GM21619 (cell line): ENCODE measurements around the gene CEPT1.
"Not testable (repeated sequence)": the region's sequence is repeated elsewhere in the genome, so short reads cannot be mapped to it uniquely, and the experiment has no call there.

Source experiments
- ATAC-seq: cut with Tn5 transposase; IDR thresholded peaks from one replicate; pipeline ENCODE4 v1.9.1; 2021; ENCODE audit not compliant: unreplicated experiment

Gene CEPT1

DNA sequence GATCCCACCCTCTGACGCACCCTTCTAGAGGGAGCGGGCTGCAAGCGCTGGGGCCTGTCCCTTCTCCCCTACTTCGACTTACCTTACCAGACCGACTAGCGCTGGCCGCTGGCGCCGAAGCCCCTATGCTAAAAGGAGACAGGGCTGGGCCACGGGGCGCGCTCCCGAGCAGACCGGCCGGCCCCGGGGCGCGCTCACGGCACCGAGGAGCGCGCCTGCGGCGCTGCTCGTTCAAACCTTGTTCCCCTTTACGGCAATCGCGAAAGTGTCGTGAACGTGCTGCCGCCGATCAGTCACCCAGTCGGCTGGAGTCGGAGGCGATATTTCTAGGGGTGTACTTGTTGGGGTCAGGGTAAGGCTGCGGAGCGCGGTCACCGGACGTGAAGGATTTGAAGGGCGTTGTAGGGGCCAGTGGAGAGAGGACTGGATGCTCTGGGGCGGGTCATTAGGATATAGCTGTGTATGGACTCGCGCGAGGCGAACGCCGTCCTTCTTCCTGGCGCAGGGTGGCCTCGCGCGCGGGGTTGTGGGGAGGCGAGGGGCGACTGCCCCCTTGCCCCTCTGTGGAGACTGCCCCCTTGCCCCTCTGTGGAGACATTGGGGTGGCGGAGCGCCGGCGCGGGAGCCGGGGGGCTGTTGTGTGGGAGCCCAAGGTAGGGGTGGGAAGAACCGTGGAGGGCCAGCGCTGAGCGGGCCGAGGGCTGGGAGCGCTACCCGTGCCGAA is at the start of gene CEPT1, which contains the start of gene DRAM2:
TSS of gene CEPT1 (plus strand) at position 268 of the 724 bp plus-strand sequence. CDS start 7,492 bp downstream, outside the sequence.
TSS of gene DRAM2 (minus strand) at position 138 of the 724 bp plus-strand sequence. CDS start 8,539 bp downstream, outside the sequence.
- ATAC-seq = peak; percentile 62

DNA sequence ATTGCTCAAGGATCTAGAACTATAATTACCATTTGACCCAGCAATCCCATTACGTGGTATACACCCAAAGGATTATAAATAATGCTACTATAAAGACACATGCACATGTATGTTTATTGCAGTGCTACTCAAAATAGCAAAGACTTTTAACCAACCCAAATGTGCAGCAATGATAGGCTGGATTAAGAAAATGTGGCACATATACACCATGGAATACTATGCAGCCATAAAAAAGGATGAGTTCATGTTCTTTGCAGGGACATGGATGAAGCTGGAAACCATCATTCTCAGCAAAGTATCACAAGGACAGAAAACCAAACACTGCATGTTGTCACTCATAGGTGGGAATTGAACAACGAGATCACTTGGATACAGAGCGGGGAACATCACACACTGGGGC is 44.6 kb upstream of the CEPT1 start:
- not testable (repeated sequence) for ATAC-seq

DNA sequence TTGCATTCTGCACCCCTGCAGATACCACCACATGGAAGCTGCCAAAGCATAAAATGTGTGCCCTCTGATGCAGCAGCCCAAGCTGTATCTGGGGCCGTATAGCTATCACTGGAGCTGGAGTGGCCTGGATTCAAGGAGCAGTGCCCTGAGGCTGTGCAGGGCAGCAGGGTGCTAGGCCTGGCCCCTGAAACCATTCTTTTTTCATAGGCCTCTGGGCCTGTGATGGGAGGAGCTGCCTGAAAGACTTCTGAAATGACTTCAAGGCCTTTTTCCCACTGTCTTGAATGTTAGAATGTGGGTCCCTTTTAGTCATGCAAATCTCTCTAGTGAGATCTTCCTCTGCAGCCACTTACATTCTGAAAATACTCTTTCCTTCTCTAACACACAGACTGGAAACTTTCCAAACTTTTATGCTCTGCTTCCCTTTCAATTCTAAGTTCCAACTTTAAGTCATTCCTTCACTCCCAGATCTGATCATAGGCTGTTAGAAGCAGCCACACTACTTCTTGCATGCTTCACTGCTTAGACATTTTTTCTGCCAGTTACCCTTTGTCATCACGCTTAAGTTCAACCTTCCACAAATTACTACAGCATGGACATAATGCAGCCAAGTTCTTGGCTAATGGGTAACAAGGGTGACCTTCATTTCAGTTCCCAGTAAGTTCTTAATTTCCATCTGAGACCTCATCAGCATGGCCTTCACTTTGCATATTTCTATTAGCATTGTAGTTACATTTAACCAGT is 42.5 kb upstream of the CEPT1 start:
- ATAC-seq = no peak

DNA sequence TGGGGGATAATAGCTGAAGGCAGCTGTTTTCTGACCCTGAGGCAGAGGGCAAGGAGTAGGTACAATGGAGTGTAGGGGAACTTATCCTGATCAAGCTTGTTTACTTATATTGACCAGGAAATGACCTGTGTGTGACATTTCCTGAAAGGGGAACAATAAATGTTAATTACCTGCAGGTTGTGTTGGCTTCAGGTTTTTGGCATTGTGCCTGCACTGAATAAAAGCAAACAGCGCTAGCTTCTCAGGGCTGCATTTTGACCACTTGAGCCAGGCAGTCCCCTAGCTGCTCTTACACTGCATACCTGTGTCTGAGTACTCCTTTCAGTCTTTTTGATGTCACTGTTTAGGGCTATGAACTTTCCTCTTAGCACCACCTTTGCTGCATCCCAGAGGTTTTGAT is 40.7 kb upstream of the CEPT1 start:
- no peak for ATAC-seq

DNA sequence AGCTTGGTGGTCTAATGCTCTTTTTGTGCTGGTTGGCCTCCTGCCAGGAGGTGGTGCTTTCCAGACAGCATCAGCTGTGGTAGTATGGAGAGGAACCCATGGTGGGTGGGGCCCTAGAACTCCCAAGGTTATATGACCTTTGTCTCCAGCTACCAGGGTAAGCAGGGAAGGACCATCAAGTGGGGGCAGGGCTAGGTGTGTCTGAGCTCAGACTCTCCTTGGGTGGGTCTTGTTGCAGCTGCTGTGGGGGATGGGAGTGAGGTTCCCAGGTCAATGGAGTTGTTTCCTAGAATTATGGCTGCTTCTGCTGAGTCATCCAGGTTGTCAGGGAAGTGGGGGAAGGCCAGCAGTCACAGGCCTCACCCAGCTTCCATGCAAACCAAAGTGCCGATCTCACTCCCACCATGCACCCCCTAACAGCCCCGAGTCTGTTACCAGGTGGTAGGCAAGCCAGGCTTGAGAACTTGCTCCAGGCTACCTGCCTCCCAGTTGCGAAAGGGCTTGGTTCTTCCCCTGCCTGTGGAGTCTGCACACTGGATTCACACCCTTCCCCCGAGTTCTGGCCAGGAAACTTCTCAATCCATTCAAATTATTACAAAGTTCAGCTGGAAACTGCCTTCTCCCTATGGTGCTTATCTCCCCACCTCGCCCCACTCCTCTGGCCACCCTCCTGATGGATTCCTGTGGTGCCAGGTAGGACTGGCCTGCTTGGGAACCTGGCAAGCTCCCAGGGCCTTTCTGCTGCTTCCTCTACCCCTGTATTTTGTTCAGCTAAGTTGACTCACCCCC is 38.0 kb upstream of the CEPT1 start:
- no peak for ATAC-seq

DNA sequence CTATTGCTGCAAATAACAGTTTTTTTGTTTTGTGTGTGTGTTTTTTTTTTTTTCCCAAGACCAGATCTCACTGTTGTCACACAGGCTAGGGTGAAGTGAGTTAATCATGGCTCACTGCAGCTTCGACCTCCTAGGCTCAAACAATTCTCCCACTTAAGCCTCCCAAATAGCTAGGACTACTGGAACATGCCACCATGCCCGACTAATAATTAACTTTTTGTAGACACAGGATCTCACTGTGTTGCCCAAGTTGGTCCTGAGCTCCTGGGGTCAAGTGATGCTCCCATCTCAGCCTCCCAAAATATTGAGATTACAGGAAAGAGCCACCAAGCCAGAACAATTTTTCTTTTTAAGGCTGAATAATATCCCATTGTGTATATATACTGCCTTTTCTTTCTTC is 35.0 kb upstream of the CEPT1 start:
- ATAC-seq = no peak

DNA sequence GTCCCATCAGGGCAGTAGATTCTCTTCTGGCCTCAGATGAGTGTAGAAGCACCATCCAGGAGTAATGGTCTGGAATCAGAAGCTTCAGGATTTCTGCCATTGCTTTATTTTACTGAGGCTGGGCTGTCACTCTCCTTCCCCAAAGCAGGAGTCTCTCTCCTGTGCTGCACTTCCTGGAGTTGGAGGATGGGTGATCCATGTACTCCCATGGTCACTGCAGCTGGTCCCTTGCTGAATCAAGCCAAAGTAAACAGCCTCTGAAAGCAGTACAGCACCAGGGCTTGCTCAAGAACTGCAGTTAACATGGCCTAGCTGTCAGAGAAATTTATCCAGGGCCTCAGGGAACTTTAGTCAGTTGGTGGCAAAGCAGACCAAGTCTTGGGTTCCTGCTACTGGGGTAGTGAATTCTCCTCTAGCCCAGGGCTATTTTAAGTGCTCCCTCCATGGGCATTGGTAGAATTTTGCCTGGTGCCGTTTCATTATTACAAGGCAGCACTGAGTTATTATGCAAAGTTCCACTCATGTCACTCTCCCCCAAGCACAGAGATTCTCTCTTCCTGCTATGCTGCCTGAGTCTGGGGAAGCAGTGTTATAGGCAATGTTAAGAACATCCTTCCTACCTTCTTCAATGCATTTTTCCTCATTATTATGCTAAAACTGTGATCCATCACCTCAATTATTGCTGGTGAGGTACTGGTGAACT is 29.7 kb upstream of the CEPT1 start:
- ATAC-seq = no peak

DNA sequence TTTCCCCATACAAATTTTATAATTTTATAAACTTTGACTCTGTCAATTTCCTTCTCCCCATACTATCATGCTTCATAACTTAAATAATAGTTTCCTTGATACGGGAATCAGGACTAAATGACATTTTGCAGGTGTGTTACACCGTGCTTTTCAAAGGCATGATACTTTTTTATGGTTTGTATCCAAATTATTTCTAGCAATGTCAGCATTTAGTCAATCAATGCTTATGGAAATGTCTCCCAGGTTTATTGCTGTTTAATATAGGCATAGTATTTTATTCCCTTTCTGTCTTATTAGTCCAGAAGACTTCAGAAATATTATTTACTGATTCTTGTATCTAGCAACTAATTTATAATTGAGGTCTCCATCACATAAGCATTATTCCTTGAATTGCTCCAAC is 23.5 kb upstream of the CEPT1 start:
- no peak for ATAC-seq

DNA sequence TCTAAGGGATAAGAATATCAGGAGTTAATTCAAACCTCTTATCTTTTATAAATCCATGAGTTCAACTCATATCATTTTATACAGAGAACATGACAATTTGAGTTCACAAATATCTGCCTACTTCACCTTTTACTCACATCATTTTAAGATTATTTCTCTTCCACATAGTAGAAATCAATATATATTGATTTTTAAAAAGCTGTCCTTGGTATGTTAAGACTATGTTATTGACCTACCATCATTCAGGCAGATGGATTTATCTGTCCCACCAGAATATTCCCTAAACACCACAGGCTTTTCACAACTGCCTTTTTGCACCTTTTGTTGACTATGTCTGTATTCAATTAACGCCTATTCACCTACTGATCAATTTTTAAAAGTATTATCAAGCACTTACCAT is 13.7 kb upstream of the CEPT1 start:
- ATAC-seq = no peak

DNA sequence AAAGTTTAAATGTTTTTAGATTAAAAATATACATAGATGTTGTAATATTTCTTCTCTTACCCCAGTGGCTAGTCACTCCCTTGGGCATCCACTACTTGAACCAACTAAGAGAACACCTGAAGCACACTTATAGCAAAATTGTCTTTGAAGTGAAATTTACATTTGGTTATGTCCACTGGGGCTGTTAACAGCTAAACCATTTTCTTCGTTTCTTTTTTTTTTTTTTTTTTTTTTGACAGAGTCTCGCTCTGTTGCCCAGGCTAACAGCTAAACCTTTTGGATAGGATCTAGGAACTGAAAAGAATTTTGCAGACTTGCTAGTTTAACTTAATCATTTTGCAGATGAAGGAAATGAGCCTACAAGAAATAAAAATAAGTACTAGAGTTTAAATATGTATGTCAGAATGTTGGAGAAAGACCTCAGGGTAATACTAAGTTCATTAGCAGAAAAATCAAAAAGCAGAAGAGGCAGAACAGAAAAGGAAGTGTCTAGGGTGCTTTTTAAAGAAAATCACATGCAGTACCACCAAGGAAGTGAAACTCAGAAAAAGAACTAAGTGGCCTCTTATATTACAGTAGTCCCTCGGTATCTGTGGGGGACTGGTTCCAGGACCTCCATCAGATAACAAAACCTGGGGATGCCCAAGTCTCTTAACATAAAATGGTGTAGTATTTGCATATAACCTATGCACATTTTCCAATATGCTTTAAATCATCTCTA is 11.9 kb upstream of the CEPT1 start:
- peak; percentile 89 for ATAC-seq

DNA sequence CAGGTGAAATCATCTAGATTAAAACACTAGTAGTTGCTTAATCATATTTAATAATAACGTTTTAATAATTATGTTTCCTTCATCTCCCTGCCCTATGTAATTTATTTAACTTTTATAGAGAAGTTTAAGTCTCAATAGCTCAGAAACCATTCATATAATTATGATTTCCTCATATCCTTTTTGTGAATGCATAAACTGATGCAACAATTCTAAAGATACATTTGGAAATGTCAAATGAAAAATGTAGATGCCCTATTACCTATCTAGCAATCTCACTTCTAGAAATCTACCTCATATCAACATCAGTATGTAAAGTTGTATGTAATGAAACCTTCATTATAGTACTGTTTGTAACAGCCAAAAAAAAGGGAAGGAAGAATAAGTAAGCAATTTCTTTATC is 10.6 kb upstream of the CEPT1 start:
- no peak for ATAC-seq

DNA sequence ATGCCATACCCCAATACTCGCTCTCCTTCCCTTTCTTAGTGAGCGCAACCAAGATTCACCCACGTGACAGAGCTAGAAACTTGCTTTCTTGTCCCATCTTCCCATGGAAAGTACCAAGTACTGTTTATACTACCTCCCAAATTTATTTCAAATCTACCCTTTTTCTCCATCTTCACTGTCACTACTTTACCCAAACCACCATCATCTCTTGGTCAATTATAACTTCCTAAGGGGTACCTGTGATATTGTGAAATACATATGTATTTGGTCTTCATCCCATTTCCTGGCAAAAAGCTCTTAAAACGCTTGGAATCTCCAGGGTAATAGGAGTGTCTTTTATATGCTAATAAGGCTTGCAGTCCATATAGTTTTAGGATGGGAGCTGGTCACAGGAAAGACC is 8.3 kb upstream of the CEPT1 start:
- ATAC-seq = no peak

DNA sequence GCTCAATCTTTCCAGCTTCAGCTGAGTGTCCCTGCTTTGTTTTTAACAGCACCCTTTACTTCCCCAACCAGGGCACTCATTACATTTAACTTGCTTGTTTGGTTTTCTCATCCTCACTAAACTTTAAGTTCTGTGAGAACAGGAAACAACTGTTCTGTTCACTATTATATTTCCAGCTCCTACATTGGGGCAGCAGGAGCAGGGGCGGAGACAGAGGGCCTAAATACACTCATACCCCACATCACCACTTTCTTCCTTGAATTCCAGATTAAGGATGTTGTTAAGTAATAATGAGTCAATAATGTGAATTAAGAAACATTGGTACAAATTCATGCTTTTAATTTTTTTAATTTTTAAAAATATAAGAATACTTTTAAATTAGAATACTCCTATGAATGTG is 6.2 kb upstream of the CEPT1 start:
- no peak for ATAC-seq

DNA sequence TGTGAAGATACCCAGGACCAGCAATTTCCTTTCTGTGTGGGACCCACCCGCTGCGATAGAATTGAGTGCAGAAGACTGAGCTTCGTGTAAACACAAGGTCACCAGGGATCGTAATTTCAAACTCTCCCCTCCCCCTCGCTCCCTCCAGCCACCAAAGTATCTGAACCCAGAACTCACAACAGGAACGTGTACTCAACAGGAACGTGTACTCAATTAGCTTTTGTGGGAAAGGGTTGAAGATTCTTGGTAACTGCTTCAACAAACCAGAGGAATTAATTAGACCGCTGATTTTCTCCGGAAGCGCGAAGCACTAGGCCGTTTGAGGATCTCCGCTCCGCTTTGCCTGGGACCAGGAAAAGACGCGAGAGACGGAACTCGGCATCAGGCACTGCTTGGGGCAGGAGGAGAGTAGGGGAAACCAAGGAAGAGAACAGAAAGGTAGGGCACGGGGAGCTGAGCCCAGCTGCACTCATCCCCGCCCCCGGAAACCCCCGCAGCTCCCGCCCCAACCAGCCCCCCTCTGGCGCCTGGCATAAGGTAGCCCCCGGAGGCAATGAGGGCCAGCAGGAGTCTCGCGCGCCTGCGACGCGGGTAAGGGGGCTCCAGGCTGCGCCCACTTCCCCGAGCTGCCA is 583 bp upstream of the CEPT1 start:
- peak; percentile 19 for ATAC-seq

DNA sequence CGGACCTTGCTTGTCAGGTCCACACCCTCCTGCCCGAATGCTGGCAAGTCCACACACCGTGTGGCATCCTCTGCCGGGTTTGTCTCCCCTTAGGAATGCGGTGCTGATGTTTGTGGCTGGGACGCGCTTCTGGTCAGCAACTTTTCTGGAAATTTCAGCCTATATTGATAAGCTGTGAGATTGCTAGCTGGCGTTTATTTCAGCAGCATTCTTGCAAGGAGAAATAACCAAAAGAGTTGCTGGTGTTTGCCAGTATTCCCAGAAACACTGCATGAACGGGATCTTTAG is 601 bp downstream of the CEPT1 start:
- no peak for ATAC-seq

DNA sequence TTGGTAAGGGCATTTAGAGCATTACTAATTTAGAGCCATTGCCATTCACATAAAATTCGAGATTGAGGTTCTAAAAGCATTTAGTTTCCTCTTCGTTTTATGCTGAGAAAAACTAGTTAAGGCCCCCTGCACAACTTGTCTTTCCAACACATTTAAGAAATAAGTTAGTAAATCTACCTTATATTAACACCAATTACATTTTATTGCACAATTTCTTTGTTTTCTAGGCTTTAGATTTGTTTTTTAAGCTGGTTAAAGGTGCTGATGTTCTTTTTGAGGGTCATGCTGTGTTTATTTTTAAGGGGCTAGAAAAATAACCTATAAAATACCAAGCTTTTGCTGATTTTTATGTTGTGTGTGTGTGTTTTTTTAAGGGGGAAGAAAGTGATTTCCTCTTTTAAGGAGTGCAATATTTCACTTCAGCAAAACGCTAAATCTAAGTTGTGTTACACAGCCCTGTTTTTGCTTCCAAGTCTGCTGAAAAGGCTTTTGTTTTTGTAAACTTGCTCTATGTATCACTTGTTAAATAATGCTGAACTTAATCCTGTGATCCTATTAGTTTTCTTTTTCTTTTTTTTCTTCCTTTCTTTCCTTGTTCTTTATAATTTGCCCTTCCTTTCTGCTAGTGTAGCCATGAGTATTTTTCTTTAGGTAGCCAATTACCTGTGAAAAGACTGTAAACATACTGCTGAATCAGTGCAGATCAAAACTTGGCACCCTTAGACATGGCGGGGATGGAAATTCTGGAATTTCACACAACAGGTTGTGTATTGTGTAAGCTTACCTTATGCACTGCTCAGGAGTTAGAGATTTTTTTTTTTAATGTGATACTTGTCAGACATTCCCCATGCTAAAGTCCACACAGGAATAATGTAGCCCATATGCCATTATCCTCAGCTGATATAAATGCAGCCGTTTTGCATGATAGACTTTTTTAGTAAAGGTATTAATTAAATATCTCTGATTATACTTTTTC is 1.5 kb downstream of the CEPT1 start:
- ATAC-seq = no peak

DNA sequence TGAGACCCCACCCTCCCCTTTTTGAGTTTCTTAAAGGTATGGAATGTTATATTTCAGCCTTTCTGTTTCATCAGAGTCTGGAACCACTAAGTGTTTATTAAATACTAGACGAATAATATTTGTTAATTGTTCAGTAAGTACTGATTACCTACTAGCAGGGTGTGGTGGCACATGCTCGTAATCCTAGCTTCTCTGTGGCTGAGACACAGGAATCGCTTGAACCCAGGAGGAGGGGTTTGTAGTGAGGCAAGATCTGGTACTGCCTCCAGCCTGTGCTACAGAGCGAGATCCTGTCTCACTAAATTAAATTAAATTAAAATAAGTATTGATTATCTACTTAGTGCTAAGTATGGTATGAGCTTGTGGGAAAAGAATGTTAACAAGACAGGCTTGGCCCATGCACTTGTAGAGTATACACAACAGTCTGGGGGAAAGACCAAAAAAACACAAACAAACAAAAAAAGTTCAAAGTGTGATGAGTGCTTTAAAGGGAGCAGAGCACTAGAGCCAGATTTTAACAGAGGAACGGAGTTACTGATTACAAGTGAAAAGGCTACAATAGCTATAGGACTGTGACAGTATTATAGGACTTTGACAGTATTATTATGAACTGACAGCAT is 2.4 kb downstream of the CEPT1 start:
- ATAC-seq = no peak

DNA sequence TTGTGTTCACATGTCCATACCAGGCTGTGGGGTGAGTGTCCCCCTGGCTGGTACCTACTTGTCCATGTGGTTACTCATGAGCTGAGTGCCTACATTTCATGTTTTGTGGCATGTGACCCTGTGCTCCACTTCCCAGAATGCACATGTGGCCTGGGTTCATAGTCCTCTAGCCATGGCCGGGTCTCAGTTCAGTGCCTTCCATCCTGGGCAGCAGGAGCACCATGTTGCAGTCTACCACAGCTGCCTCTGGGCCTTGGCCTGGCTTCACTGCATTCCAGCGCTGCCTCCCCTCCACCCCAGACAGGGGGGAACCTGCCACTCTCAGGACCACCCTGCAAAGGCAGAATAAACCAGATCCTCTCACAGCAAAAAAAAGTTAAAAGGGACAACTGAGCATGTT is 5.5 kb downstream of the CEPT1 start:
- no peak for ATAC-seq
